22Rv1 (cell line): ENCODE results near the gene PORCN.

Experiments
- CTCF ChIP-seq: fragments of 450-650 bp; IDR thresholded peaks from 2 replicates; pipeline ENCODE4 v1.5.1; 2017; ENCODE audit warnings: mild to moderate bottlenecking
- ZFX ChIP-seq: fragments of 450-650 bp; IDR thresholded peaks from 2 replicates; pipeline ENCODE4 v1.6.1; 2017; ENCODE audit warnings: antibody characterized with exemption, borderline replicate concordance

- no peak for TF ChIP-seq CTCF
- no peak for TF ChIP-seq ZFX
Measured at GRCh38 chrX:48514868-48515460, 6.2 kb downstream of the PORCN start.
